Activated B cell treated with CpG ODN at 0.5 μM for 24 hours (primary cell): Measurements from ENCODE around the gene CX3CR1. TPM values are rescaled to one million over a fixed set of nuclear protein-coding genes. Genes with fewer than 3 reads are reported as not detected.
A peak's percentile ranks its signal among the peaks of the same experiment; 100 is the strongest.

Source experiments
- ATAC-seq: fragments of 200-7000 bp; cut with Tn5 transposase; one replicate; pipeline ENCODE4 v1.10.0; 2021; ENCODE audit warnings: low read depth, mild to moderate bottlenecking, moderate library complexity
- CTCF ChIA-PET: fragments of 350-600 bp; sonication (Branson Sonifier 250); formaldehyde crosslinking; loops from one replicate; lab custom pipeline; 2021; ENCODE audit warnings: antibody characterized with exemption; lab: Charles Lee
- POLR2A ChIA-PET: fragments of 350-600 bp; sonication (Branson Sonifier 250); formaldehyde crosslinking; loops from one replicate; lab custom pipeline; 2021; ENCODE audit warnings: antibody characterized with exemption; lab: Charles Lee
- DNase-seq: peaks from one replicate; pipeline ENCODE4 v3.0.0; 2022
- H3K27ac Mint-ChIP-seq: one replicate; pipeline ENCODE4 v1.8.0; 2020; ENCODE audit warnings: mixed read lengths
- H3K27me3 Mint-ChIP-seq: one replicate; pipeline ENCODE4 v1.8.0; 2021; ENCODE audit warnings: mixed read lengths
- H3K36me3 Mint-ChIP-seq: one replicate; pipeline ENCODE4 v1.8.0; 2021; ENCODE audit warnings: low read depth, mixed read lengths
- H3K4me1 Mint-ChIP-seq: one replicate; pipeline ENCODE4 v1.8.0; 2021; ENCODE audit warnings: mixed read lengths
- H3K4me3 Mint-ChIP-seq: one replicate; pipeline ENCODE4 v1.8.0; 2020; ENCODE audit warnings: mild to moderate bottlenecking, mixed read lengths
- H3K9me3 Mint-ChIP-seq: one replicate; pipeline ENCODE4 v1.8.0; 2020; ENCODE audit warnings: mixed read lengths
- CTCF ChIP-seq: fragments of 200-600 bp; IDR thresholded peaks from one replicate; pipeline ENCODE4 v1.8.0; 2022; ENCODE audit warnings: antibody characterized with exemption, mild to moderate bottlenecking
- intact Hi-C: fragments of 100-400 bp; cut with micrococcal nuclease; formaldehyde crosslinking; loops from one replicate; pipeline ENCODE4 v1.15.1; 2024
- total RNA-seq: library from RNA; stranded (reverse); gene quantifications from 2 replicates; pipeline ENCODE4 v1.2.3, GENCODE V29; 2022

CX3CR1 gene
- total RNA-seq, 1 donor from 2014 or later: 0.38 TPM

GRCh38 chr3:39292961-39293360, 13.1 kb upstream of the CX3CR1 start:
- H3K36me3 Mint-ChIP-seq: no peaks in the 10 kb centered on the region
- no peak overlapping the region for H3K4me3 Mint-ChIP-seq
- intact Hi-C loops: loop anchor here (1.0 kb wide), 3 partner anchors 104 to 772 kb away; no protein-coding TSS in a partner anchor
- H3K27me3 Mint-ChIP-seq: peaks cover 4% of the 10 kb centered on the region
- DNase-seq (no peak), ATAC-seq (no peak)
- POLR2A ChIA-PET: no interaction called here
- CTCF ChIA-PET: interaction anchor here (1.1 to 10.0 kb wide), 13 partner anchors 24 to 771 kb away, joined by 4 to 585 read pairs (median 8); partner anchors contain the start of gene XIRP1
- no peak for TF ChIP-seq CTCF
- H3K9me3 Mint-ChIP-seq: no peaks in the 10 kb centered on the region
- H3K27ac Mint-ChIP-seq: no peak overlapping the region
- peaks cover 24% of the 10 kb centered on the region for H3K4me1 Mint-ChIP-seq

- peaks cover 25% of the 10 kb centered on the region for H3K4me1 Mint-ChIP-seq
- H3K4me3 Mint-ChIP-seq: no peak overlapping the region
- H3K36me3 Mint-ChIP-seq: no peaks in the 10 kb centered on the region
- ATAC-seq: no peak
- H3K27me3 Mint-ChIP-seq: peaks cover 4% of the 10 kb centered on the region
- H3K27ac Mint-ChIP-seq: no peak overlapping the region
- intact Hi-C loops: loop anchor here (1.0 kb wide), 3 partner anchors 103 to 771 kb away; no protein-coding TSS in a partner anchor
- ChIA-PET POLR2A (interaction anchor here (0.6 to 1.2 kb wide), 2 partner anchors 92 to 115 kb away, joined by 3 to 4 read pairs; no protein-coding TSS in a partner anchor), CTCF (interaction anchor here (0.6 to 10.0 kb wide), 24 partner anchors 10 to 770 kb away, joined by 3 to 585 read pairs (median 5); partner anchors contain the start of genes CX3CR1 and XIRP1)
- no peaks in the 10 kb centered on the region for H3K9me3 Mint-ChIP-seq
- TF ChIP-seq CTCF: no peak
- DNase-seq: peak; percentile 67
Measured at GRCh38 chr3:39291903-39292329, 12.1 kb upstream of the CX3CR1 start.

DNA sequence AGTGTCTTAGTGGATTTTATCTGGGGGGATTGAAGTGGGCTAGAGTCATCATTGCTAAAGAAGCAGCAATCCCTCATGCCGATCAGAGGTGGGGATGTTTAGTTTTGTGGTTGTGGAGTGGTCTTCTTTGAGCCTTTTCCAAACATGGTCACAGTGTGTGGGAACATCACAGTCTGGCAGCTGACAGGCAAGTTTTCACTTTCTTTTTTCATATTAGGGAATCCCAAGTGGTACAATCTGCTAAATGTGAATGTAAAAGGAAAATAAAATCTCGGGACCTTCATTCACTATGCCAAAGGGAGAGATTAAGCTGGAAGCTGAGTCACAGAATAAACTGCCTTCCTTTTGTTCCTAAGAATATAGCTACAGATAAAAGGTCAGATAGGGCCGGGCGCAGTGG, 10.4 kb upstream of the CX3CR1 start:
- DNase-seq: no peak
- no peak for ATAC-seq
- Mint-ChIP-seq H3K4me3 (no peak overlapping the region), H3K27me3 (peaks cover 4% of the 10 kb centered on the region), H3K4me1 (peaks cover 25% of the 10 kb centered on the region), H3K9me3 (no peaks in the 10 kb centered on the region), H3K27ac (no peak overlapping the region), H3K36me3 (no peaks in the 10 kb centered on the region)
- POLR2A ChIA-PET: interaction anchor here (0.6 kb wide), 1 partner anchor 116 kb away, joined by 3 read pairs; the partner anchor contains the start of gene RPSA
- no peak for TF ChIP-seq CTCF
- intact Hi-C loops: no loop called here
- CTCF ChIA-PET: interaction anchor here (0.8 to 10.0 kb wide), 9 partner anchors 53 to 769 kb away, joined by 3 to 585 read pairs (median 15); partner anchors contain the start of gene XIRP1

DNA sequence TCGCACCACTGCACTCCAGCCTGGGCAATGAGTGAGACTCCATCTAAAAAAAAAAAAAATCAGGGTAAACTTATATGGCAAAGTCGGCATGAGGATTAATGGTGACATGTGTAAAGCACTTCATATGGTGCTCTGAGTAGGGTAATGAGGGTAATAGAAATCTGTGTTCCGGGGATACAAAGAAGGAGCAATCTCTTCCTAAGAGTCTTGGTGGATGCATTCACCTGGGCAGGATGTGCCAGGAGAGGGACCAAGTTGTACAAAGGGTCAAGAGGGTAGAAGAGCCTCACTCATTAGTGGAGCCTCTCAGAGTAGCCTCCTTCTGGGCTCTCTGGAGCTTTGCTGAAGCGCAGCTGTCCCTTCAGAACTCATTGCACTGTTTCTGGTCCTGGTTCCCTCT, 9.3 kb upstream of the CX3CR1 start:
- no peaks in the 10 kb centered on the region for H3K9me3 Mint-ChIP-seq
- H3K27me3 Mint-ChIP-seq: peaks cover 4% of the 10 kb centered on the region
- POLR2A ChIA-PET: interaction anchor here (0.9 to 2.5 kb wide), 11 partner anchors 9 to 181 kb away, joined by 3 to 39 read pairs (median 8); partner anchors contain the start of genes CX3CR1, GORASP1, RPSA and TTC21A
- H3K27ac Mint-ChIP-seq: peak overlapping the region; percentile 6
- H3K36me3 Mint-ChIP-seq: no peaks in the 10 kb centered on the region
- no peak for DNase-seq
- intact Hi-C loops: loop anchor here (2.0 to 5.0 kb wide), 2 partner anchors 72 to 202 kb away; no protein-coding TSS in a partner anchor
- H3K4me3 Mint-ChIP-seq: no peak overlapping the region
- CTCF ChIA-PET: interaction anchor here (0.6 to 10.0 kb wide), 45 partner anchors 9 to 793 kb away, joined by 3 to 585 read pairs (median 6); partner anchors contain the start of genes CX3CR1, EXOG and XIRP1
- H3K4me1 Mint-ChIP-seq: peaks cover 31% of the 10 kb centered on the region
- TF ChIP-seq CTCF: no peak
- no peak for ATAC-seq

DNA sequence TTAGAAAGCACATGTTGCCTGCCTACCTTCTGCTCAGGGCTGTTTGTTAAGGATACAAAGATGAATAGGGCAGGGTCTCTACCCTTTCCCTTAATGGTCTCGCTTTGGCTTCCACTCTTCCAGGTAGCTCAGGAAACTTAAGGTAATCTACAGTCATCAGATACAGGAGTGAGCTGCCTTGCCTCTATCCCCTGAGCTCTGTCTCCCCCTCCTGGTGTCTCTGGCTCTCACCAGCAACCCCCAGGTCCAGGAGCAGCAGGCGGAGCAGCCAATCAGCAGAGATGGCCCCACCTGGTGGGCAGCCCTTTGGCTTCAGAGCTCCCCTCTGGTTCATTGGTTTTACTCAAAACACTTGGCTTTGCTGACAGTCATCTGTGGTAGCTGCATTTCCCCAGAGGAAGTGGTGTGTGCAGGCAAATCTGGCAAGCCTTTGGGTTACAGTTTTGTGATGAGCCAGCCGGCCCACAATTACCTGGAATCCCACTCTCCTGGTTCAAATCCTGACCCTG, 8.5 kb upstream of the CX3CR1 start:
- peak; percentile 75 for DNase-seq
- peaks cover 31% of the 10 kb centered on the region for H3K4me1 Mint-ChIP-seq
- TF ChIP-seq CTCF: peak; percentile 50
- H3K4me3 Mint-ChIP-seq: no peak overlapping the region
- H3K9me3 Mint-ChIP-seq: no peaks in the 10 kb centered on the region
- peak; percentile 99 for ATAC-seq
- H3K27ac Mint-ChIP-seq: peak overlapping the region; percentile 6
- H3K27me3 Mint-ChIP-seq: peaks cover 4% of the 10 kb centered on the region
- ChIA-PET POLR2A (interaction anchor here (0.7 to 2.5 kb wide), 14 partner anchors 8 to 201 kb away, joined by 3 to 39 read pairs (median 6); partner anchors contain the start of genes CX3CR1, GORASP1, RPSA and TTC21A), CTCF (interaction anchor here (0.6 to 10.0 kb wide), 58 partner anchors 9 to 792 kb away, joined by 3 to 585 read pairs (median 4); partner anchors contain the start of genes CX3CR1, EXOG, GORASP1 and TTC21A)
- intact Hi-C loops: loop anchor here (1.0 to 5.0 kb wide), 13 partner anchors 27 to 767 kb away; partner anchors contain the start of genes RPSA, SLC25A38 and WDR48
- no peaks in the 10 kb centered on the region for H3K36me3 Mint-ChIP-seq
